ENCODE measurements around the gene PLEKHA7. TPM values are rescaled to one million over a fixed set of nuclear protein-coding genes. Genes with fewer than 3 reads are reported as not detected.
"Not testable (repeated sequence)": the region's sequence is repeated elsewhere in the genome, so short reads cannot be mapped to it uniquely, and the experiment has no call there.

PLEKHA7 gene
- total RNA-seq, 1 experiment from 2014 or later: 57.5 TPM

DNA sequence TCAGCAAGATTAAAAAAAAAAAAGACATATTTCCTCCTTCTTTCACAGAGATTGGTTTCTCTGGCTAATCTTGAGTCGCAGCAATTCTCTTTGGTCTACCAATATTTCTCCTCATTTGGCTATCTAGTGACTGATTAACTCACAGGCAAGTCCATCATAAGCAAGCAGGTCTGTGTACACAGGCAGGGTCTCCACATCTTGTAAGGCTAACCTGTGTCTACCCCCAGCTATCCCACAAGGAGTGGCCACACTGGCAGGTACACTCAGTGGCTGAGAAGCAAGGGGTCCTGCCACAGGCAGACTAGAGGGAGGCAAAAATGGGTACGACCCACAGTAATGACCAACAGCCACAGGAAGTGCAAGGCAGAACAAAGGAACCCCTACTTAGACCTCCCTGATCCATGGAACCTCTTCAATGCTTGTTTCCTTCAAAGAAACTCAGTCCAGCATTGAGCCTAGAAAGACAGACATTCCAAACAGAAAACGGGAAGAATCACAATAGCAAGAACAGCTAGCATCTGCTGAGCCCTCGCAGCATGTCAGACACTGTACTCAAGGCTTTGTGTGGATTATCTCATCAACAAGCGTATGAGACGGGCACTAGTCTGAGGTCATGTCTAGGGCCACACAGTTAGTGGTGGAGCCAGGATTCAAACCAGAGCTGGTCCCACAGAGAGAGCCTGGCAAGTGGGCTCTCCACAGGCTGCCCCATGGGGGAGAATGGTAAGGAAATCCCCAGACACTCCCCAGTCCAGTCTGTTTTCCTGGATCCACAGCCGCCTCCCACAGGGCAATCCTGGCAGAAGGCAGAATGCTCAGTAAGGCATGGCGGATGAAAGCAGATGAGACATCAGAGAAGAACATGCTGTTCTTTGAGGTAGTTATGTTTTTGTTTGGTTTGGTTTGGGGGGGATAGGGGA is 34.3 kb downstream of the PLEKHA7 start:
- DNase-seq (ENCODE audit: low spot score): no peak

DNA sequence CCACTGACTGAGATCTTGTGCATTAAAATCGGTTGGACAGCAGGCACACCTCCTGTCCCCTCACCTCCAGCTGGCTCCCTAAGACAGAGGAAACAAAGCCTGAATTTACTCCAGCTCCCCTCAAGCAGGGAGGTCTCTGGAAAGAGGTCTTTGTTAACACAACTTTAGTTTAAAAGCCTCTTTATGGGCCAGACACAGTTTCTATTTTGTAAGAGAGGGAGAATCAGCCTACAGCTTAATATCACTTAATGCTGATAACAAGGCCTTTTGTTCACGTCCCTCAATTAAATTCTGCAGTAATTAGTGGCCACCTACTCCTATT is 36.3 kb downstream of the PLEKHA7 start:
- DNase-seq (ENCODE audit: low spot score): no peak

DNA sequence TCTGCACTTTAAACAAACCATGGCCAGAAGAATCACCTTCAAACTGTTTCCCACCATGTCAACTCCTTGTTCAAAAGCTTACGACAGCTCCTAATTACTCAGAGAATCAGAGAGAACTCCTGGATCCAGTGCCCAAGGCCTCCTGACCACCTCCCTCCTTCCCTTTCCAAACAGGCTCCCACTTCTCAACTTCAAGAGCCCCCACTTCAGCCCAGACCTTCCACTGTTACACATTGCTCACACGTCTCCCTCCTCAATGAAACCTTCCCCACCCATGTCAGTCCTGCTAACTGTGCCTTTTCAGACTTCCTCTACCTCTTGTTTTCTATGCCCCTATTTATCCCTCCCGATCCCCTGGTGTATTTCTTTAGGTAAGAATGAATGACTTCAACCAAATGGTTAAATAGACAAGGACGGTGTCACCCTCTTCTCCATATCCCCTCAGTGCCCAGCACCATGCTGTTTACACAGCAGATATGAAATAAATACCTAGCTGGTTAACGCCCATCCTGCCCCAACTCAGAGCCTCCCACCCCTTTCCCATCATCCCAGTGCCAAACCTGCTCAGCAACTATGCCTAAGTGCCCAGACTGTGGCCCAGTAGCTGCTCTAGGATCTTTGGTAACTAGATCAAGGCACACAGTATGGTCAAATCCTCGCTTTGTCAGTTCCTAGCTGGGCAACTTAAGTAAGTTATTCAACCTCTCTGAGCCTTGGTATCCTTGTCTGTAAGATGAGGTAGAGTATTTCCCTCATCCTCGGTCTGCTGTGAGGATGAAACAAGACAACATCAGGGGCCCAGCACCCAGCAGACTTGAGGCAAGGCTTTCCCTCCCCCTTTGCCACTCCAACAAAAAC is 36.8 kb downstream of the PLEKHA7 start:
- DNase-seq (ENCODE audit: low spot score): no peak

DNA sequence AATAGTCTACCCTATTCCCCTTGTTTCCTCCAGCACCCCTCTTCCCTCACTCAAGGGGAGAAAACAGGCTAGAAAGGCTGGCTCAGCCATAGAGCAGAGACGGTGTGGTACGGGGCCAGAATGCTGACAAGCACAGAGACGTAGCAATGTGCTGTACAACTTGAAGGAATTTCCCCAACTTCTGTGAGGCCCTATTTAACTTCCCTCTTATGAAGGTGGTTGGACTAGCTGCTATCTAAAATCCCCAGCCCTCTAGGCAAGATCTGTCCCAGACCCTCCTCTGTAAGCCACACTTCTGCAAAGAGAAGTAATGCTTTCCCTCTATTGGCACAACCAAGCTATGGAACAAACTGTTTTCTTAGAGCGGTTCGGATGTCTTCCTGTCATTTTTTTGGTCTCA is 37.8 kb downstream of the PLEKHA7 start:
- no peak for DNase-seq (ENCODE audit: low spot score)

DNA sequence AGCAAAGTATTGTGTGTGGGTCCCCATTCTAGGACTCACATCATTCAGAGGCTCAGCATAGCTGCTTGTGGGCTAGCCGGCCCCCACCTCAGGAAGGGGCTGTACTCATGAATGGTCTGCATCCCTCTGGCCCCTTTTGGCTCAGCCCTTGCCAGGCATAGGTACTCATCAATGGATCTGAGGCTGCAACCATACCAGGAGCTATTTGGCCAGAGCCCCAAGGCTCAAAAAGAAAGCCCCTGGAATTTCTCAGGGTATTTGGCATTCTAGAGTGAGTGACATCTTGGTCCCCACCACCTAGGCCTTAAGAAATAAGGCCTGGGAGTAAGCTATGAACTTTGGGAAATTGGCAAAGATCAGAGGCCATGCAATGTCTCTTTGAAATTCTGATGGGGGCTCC is 38.3 kb downstream of the PLEKHA7 start:
- DNase-seq (ENCODE audit: low spot score): no peak

DNA sequence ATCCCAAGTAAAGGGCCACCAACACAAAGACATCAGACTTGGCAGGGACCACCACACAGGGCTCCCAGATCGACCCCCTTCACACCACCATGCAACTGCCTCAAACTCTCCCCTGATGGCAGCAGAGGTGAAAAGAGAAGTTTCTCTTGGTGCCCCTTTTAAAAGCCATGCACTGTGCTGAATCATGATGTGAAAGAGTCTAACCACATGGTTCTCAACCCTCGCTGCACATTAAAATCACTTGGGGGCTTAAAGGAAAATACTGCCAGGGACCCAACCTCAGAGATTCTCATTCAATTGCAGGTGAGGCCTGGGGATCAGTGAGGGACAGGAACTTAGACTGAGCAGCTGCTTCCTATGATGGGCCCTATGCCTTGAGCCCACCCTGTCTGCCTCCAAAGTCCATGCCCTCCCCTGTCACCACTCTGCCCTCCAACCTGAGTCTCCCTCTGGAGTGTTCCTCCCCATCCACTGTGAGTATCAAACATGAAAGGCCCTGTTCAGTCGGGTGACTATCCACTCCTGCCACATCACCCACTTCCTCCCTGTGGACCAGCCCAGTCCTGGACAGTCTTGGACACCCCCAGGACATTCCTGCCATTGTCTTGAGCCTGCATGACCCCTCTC is 40.8 kb downstream of the PLEKHA7 start:
- no peak for DNase-seq (ENCODE audit: low spot score)

DNA sequence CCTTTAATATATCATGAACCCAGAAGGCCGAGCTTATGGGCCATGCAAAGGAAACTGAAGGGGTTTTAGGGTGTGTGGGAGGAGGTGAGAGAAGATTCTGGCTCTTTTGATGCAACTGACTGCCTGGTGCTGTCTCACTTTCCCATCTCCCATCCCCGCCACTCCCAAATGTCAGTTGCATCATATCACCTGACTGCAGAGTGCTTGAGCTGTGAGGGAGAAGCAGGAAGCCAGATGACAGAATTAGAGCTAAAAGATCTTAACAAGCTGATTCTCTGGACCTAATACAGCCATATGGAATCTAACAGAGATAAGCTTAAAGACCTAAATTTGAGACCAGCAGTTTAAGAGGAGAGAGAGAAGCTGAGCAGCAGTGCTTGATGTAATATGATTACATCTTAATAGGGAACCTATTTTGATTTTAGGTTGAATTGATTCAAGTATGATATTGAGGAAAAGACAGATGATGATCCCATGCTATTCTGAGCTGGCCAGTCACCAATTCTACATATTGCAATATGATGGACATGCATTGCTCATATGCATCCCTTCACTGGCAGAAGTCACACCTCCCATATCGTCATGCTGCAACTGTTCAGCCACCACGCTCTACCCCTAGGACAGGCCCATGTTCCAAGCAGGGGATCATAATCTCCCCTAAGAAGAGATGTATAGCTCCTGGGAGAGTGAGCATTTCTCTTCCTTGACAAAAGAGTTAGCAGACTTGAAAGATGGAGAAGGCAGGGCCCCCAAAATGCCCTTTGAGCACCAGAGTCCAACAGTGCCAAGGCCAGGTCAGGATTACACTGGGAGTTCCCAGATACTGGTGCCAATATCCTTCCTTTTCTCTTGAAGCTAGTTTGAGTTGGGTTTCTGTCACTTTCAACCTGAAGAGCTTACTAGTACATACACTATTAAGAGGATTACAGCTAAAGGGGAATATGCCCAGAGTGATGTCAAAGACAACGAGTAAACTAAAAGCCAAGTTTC is 44.9 kb downstream of the PLEKHA7 start:
- no peak for DNase-seq (ENCODE audit: low spot score)

DNA sequence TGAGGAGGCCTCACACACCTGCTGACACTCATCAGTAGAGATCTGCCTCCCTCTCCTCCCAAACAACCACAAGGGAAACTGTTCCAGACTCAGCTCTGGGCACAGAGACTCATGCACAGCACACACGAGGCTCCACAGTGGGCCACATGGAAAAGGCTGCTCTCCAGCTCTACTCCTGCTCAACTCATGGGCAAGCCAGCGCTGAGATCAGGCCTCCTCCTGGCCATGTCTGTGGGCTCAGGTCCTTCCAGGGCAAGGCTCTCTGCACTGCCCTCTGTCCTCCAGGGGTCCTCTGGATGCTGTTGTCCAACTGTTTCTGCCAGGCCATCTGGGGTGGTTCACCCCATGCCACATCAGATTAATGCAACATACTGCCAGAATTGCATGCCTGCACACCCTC is 46.0 kb downstream of the PLEKHA7 start:
- DNase-seq (ENCODE audit: low spot score): no peak

DNA sequence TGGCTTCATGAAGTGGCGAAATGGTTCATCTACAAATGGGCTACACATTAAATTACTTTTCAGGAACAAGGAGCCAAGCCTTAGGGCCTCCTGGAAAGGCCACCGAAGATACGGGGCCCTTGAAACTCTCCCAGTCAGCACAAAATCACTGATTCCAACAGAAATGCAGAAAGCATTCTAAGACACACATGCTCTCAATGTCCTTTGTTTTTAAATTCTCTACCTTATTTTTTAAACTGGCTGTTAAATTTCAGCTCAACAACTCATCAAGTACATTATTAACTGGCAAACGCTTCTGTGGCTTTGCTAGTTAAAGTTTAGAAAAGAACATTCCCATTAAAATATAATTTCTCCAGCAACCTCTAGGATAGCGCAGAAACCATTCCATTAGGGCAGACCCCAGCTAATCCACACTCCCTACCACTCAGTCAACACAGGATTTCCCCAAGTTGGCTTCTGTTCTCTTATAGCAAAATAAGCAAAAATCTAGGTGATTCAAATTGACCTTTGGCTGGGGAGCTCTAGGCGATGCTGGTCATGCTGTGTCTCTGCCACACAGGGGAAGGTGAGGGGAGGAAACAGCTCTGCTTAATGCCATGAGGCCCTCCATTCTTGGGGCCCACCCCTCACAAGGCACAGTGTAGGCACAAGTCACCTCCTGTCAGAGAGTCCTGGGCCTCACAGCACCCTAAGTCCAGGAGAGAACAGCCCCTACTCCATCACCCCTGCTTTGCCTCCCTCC is 47.1 kb downstream of the PLEKHA7 start:
- DNase-seq (ENCODE audit: low spot score): no peak

DNA sequence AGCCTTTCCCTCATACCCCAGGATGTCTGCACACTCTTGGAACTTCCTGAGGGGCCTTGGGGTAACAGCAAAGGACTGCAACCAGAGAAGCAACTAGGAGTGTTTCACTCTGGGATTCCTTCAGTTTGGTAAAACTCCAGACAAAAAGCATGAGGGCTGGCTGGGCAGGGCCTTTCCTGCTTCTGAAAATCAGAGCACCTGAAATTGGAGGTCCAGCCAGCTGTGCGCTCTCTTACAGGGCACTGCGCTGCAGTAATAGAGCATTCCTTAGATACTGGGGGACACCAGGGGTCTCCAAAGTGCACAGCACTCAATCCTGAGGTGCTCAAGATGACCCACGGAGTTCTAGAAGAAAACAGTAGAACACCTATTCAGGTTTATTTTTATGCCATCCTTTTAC is 49.7 kb downstream of the PLEKHA7 start:
- DNase-seq (ENCODE audit: low spot score): no peak

DNA sequence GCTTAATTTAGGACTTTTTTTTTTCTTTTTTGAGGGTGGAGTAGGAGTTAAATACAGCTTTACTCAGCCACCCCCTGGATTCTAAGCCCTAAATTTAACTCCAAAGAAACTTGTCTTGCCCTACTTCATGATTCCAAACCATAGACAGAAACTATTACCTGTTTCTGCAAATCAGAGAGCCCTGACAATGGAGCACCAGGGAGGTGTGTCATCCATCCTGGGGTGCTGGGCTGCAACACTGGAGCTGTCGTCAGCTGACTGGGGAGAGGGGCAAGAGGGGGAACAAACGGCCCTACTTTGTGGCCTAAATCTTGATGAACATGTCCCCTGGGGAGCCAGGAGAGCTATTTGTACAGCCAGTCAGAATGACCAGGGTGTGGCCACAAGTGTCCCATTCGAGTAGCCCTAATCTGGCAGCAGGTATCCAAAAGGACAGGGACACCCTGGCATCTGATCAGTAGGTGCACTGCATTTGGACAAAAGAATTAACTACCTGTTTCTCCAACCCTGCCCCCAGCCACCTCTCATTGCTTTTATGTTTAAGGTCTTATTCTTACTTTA is 50.8 kb downstream of the PLEKHA7 start:
- DNase-seq (ENCODE audit: low spot score): no peak

DNA sequence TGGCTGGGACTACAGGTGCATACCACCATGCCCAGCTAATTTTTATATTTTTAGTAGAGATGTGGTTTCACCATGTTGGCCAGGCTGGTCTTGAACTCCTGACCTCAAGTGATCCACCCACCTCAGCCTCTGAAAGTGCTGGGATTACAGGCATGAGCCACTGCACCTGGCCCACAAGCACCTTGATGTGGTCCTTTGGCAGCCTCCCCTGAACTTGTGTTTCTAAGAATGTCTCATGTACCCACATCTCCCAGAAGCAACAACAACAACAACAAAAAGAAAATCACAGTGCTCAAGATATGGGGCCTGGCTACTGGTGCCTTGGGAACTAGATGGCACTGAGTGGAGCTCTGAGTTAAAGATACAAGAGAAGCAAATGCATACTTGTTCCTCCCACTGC is 51.6 kb downstream of the PLEKHA7 start:
- DNase-seq (ENCODE audit: low spot score): not testable (repeated sequence)

DNA sequence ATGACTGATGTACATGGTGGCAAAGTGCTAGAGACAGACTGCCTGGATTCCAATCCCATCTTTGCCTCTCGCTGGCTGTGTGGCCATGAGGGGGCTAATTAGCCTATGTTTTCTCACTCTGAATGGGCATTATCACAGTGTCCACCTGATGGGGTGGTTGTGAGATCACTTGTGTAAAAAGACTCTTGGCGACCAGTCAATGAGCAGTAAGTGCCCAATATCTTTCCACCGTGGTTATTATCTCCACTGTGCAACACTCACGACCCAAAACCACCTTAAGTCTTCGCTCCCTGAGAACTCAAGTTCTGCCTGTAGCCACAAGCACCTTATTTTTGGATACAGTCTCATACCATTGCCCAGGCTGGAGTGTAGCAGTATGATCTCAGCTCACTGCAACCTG is 52.1 kb downstream of the PLEKHA7 start:
- no peak for DNase-seq (ENCODE audit: low spot score)

DNA sequence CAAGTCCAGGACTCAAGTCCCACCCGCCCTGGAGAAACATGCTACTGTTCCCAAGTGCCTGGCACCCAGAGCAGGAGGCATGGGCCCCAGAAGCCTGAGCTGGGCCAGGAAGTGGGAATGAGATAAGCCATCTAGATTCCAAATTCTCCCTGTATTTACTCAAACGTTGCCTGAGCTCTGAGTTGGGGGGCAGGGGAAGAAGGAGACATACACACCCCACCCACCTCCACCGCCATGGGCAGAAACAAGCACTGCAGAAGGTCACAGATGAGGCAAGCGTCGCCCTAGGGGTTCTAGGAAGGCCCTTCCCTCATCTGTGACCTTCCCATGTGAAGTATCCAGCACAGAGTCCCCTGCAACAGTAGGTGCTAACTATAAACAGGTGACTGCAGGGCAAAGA is 54.0 kb downstream of the PLEKHA7 start:
- DNase-seq (ENCODE audit: low spot score): peak; percentile 54

DNA sequence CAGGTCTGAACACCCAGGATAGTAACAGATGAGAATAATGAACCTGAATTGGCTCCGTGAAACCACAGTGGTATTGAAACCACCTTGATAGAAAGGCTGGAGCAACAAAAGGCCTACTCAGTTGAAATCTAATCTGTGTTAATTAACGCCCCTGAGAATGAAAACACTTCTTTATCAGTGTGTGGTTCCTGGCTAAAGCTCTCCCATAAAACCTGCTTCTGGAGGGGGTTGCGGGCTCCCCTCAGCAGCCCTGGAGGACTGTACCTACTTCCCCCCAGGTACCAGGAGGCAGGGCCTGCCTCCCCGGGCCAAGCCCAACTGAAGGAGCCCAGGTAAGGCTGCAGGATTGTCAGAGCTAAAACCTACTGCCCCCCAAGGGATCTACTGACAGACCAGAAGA is 54.6 kb downstream of the PLEKHA7 start:
- DNase-seq (ENCODE audit: low spot score): no peak

DNA sequence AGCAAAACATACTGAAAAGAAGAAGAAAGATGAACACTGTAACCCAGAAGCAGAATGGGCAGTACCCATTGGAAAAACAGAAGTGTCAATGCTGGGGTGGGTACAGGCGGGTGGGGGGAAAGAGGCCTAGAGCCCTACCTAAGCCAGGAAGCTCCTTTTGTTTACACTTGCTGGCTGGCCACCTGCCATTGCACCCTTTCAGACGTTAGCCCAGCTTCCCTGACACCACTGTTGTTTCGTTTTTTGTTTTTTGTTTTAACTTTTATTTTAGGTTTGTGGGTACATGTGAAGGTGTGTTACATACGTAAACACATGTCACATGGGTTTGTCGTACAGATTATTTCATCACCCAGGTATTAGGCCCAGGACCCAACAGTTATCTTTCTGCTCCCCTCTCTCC is 55.4 kb downstream of the PLEKHA7 start:
- peak; percentile 64 for DNase-seq (ENCODE audit: low spot score)

DNA sequence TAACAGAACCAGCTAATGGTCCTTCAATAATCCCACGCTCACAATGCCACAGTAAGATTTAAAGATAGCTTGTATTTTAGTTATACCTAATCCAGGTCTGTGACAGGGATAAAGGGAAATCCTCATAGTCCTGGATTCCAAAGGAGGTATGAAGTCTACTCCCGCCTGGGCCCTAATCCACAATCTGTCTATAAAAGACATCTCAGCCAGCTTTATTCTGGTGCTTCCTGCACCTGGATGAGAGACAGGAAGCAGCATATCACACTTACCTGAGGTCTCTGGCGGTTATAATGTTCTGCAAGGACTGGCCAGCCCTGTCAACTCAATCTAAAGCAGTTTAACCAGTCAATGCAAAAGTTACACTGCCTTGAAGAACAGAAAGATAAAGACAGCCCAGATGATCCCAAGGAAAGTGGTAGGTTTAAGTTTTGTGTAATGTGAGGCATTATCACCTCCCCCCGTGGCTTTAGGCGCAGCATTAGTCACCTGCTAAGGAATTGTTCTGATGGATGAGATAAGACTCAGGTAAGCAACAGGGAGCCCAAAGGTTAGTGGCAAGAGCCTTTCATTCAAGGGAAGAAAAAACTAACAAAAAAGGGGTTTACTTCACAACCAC is 57.6 kb downstream of the PLEKHA7 start:
- peak; percentile 90 for DNase-seq (ENCODE audit: low spot score)

DNA sequence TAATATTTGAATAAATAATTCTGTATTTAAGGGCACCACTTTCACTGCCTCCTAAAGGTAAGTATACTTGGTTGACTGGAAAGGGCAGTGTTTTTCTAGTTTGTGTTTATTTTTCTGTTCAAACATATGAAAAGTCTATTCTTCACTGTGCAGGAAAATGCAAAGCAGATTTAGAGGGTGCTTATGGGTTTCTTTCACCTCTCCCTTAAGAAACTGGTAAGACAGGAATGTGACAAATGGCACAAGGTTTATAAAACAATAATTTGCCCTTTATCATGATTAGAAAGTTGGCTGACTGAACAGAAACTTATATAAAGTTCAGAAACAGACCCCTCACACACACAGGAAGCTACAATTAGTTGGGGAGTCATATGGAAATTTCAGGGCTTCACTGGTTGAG is 60.6 kb downstream of the PLEKHA7 start:
- DNase-seq (ENCODE audit: low spot score): no peak

DNA sequence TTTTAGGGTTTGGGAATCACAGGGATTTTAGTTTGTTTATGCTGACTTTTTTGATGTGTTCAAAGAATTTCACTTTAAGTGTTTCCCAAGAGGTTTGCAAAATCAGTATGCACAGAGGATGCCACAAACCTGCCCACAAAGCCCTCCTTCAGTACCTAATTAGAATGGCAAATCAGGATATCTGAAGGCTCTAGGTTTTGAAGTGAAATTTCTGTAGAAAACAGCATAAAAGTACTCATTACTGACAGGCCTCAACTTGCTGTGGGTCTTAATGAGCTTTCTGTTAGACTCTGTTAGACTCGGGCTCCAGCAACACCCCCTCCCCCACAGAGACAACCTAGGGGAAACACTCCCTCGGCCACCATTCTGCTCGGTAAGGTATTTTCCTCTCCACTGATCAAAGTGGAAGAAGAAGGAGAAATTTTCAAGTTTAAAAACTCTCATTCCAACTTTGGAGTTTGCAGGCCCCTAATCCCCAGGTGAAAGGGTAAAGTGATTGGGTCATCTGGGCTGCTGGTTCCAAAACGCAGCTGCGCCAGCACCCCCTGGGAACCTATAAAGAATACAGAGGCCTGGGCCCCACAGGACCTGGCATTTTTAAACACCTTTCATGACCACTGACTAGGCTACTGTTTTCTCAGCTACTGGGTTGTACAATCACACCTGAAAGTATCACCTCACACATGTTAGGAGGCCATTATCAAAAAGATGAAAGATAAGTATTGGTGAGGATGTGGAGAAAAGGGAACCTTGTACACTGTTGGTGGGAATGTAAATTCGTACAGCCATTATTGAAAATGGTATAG is 67.5 kb downstream of the PLEKHA7 start:
- DNase-seq (ENCODE audit: low spot score): peak; percentile 27
